SKM-1 (cell line): ENCODE measurements around the gene SLX4IP.
A peak's percentile ranks its signal among the peaks of the same experiment; 100 is the strongest.

Source experiments
- DNase-seq: peaks from one replicate; lab custom pipeline; 2025; ENCODE audit not compliant: unreplicated experiment; lab: John Stamatoyannopoulos, UW

SLX4IP gene

DNA sequence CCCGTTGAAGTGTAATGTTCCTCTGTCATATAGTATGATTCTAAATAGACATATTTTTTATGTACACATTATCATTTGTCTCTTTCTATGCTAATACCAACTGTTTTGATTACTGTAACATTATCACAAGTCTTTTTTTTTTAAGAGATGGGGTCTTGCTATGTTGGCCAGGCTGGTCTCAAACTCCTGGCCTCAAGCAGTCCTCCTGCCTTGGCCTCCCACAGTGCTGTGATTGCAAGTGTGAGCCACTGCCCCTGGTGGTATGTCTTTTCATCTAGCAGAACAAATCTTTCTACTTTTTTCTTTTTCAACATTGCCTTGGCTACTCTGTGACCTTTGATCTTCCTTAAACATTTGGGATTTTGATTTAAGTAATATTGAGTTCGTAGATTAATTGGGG is 57.7 kb downstream of the SLX4IP start:
- DNase-seq, result no peak

DNA sequence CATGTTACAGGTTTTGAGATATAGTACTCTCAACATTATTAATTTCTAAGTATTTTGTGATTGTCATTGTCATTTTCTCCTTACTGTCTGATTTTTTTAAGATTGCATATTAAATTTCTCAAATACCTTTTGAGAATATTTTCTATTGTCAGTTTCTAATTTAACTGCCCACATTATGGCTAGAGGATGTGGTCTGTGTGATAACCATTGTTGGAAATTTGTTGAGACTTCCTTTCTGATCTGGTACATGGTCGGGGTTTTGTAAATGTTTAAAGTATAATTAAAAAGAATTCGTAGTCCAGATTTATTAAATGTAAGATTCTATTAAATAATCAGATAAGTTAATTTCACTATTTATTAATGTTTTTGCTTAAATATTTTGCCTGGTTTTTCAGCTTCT is 60.1 kb downstream of the SLX4IP start:
- no peak for DNase-seq

DNA sequence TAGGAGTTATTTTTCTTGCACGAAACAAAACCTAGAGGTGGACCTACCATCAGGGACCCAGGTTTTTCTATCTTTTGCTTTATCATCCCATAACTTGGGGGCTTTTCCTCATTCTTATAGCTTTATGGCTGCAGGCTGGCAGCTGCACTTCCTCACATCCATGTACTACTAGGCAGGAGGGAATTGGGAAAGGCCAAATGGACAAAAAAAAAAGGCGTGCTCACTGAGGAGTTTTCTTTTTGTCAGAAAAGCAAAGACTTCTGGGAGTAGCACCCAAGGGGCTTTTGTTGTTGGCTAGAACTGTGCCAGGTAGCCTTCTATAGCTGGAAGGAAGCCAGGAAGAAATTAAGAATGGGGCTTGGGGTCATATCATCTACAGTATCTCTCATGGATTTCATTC is 61.4 kb downstream of the SLX4IP start:
- no peak for DNase-seq

DNA sequence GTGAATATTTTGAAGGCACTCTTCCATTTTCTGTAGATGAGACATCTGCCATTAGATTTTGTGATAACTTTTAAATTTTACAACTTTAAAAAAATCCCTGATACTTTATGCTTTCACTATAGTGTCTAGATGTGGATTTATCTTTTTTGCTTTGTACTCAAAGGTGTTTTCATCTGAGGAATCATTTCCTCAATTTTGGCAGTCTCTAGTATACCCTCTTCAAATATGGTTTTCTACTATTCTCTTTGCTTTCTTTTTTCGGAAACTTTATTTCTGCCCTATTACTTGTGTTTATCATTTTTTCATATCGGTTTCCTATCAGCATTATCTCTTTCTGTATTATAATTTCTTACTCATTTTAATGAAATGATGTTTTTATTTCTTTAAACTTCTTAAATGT is 62.2 kb downstream of the SLX4IP start:
- no peak for DNase-seq

DNA sequence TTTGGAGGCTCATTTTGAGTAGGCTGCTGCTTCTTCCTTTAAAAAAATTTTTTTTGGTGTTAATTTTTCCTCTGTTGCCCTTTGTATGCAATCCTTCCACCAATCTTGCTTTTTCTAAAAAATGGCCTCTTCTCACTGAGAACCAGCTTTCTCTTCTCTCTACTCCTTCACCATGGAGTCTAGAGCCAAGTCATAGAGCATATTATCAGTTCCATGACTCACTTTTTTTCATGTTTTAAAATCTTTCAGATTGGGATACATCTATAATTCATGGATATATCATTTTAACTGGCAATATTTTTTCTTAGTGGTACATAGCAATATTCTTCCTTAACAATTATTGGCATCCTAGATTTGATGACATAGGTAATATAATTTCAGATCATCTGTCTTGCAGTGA is 62.7 kb downstream of the SLX4IP start:
- no peak for DNase-seq

- no peak for DNase-seq
Measured at GRCh38 chr20:10498200-10498599, 63.1 kb downstream of the SLX4IP start.

- DNase-seq, result peak; percentile 22
Measured at GRCh38 chr20:10501402-10501801, 66.3 kb downstream of the SLX4IP start.

DNA sequence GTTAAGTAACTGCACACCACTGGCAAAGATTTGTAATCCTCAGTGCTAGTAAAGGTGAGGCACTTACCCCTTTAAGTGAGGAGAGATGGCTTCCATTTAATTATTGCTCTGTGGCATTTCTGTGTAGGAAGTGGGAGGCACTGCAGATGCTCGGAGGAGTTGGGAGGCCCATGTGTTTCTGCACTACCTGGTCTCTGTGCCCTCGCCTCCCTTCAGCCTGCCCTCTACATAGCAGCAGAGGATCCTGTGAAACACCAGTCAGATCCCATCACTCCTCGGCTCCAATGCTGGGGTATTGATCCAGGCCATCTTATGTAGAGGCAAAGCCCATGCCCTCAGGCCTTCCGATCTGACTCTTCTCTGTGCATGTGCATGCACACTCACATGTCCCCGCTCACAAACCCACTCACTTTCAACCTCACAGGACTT is 67.0 kb downstream of the SLX4IP start:
- no peak for DNase-seq

DNA sequence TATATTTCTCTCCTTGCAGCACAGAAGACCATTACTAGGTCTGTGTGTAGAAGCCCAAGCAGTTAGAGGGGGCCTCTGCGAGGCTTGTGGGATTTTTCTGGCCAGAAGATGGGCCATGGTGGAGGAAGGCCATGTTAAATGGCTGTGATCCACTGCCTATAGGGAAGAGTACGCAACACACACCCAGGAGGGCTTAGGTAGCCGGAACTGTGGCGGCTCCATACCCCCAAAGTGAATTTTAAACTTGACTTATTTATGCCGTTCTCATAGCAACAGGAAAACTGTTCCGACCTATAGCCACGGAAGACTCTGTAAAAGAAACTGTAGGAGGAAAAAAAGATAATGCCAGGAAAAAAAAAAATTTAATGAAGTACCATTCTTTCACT is 69.5 kb downstream of the SLX4IP start:
- no peak for DNase-seq

DNA sequence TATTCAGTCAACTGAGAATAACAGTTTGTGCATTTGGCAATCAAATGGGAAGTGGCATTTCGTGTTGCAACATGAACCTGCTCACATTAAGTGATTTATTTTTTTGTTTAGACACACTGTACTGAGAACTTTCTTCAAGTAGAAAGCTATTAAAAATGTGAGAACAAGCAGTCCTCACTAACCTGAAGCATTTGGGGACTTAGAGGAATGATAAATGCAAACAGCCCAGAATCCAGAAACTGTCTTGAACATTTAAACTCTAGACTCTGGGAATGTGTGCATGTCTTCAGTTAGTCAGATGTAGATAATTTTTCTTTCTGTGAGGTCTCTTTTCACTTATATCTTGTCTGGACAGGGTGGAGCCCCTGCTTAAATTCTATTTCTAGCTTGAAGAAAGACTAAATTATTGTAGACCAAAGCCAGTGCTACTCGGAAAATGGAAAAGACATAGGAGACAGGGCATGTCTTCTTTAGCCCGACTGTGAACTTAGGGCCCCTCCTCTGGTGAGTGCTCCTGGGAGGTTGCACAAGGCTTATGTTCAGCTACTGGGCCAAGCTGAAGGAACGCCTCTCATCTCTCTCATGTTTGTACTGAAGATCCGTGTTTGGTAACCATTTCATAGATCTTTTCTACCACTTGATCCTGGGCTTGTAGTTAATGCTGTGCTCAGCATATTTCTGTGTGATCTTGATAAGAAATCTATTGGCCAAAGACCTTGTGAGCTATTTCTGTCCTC is 70.1 kb downstream of the SLX4IP start:
- no peak for DNase-seq

- no peak for DNase-seq
Measured at GRCh38 chr20:10505827-10506226, 70.7 kb downstream of the SLX4IP start.

GRCh38 chr20:10507052-10507451 is 71.9 kb downstream of the SLX4IP start:
- DNase-seq, result no peak

- DNase-seq, result no peak
Measured at GRCh38 chr20:10508060-10508459, 73.0 kb downstream of the SLX4IP start.

DNA sequence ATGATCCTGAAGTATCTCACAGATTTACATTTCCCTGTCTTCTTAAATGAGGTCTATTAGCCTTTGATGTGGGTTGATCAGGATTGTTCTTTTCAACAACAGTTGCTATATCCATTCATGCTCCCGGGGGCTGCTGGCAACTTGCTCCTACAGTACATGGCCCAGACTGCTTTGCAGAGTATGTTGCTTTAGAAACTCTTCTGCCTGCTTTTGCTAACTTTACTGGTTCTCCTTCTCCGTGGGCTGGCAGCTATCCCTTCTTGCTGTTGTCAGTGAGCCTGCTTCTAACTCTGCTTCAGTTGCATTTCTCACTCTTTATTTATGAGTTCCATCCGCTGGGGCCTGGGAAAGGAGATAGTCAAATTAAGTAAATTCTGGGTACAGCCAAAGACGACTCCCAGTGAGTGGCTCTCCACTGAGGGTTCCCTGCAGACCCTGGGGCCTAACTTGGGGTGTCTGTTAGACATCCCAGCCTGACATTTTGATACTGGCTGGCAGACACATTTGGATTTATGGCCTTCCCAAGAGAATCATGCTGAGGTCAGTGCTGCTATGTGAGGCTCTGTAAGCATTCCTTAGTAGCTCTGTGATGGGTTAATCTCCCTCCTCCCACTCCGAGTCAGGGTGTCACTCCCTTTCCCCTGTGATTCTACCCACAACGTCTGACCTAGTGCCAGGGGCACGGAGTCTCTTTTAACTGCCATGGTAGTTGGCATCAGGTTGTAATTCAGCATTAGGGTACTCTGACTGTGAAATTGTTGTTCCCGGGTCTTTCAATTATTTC is 73.6 kb downstream of the SLX4IP start:
- no peak for DNase-seq

- DNase-seq, result no peak
Measured at GRCh38 chr20:10509376-10509775, 74.3 kb downstream of the SLX4IP start.

- no peak for DNase-seq
Measured at GRCh38 chr20:10510216-10510615, 75.1 kb downstream of the SLX4IP start.

DNA sequence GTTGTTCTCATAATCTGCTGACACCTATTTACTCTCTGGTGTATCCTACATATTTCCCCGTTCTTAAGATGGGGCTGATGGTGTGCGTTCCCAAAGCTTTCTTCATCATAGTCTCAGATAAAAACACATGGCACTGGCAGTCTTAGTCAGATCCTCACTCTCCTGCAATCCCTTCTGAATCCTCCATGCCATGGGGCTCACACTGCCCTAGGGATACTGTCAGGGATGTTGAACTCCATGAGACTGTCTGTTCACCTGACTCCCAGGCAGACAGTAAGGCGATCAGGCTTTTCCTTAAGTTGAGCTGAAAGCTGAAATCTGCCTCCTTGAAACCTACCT is 76.0 kb downstream of the SLX4IP start:
- no peak for DNase-seq

GRCh38 chr20:10511509-10512251 is 76.6 kb downstream of the SLX4IP start:
- DNase-seq, result peak; percentile 25

DNA sequence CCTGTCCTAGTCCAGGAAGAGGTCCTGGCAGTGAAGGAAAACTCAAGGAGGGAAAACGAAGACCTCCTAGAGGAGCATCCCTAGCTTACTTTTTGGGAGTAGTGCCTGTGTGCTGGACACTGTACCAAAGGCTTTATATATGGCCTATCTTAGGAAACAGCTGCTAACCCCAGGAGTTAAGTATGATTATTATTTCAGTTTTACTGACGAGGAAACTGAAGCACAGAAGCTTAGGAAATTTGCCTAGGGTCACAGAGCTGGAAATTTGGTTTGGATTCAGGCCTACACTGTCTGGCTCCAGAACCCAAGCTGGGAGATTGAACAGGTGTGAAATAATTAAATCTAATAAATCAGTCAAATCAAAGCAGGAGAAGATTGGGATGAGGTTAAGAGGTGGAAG is 78.0 kb downstream of the SLX4IP start:
- no peak for DNase-seq

DNA sequence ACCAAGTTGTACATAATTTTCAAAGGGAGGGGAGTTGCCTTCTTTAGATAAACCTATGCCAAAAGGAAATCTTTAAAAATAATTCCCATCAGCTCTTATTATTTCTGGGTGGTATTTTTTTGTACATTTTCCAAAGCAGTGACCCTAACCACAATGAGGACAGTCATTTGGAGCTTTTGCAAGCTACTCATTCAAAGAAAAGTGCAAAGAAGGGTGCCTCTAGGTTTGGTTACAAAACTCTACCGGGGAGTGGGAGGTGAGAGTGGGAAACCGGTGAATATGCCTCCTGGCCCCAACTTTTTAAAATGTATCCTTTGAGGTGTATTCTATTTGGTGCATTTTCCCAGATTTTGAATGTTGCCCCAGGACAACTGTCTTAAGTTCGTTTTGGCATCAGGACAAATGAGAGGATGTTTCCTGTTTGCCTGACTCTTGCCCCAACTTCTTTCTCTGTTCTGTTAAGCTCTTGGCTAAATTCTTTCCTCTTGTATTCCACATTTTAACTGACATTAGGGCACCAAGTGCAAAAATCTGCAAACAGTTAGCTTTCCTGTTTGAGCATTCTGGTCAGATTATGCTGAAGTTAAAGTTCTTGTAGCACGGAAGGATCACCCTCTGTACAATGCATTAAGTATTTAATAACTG is 78.9 kb downstream of the SLX4IP start:
- no peak for DNase-seq

- no peak for DNase-seq
Measured at GRCh38 chr20:10516529-10516928, 81.4 kb downstream of the SLX4IP start.
